SK-N-SH (cell line): ENCODE measurements around the gene TMIGD2. TPM values are rescaled to one million over a fixed set of nuclear protein-coding genes. Genes with fewer than 3 reads are reported as not detected.
A peak's percentile ranks its signal among the peaks of the same experiment; 100 is the strongest.

Source experiments
- CTCF ChIA-PET: fragments of 300-600, 350-600 bp; formaldehyde crosslinking; extraction: SDS; loops from one replicate; lab custom pipeline; 2021; lab: Yijun Ruan, JAX
- POLR2A ChIA-PET: fragments of 350-600 bp; sonication (Branson Sonifier 250); formaldehyde crosslinking; extraction: SDS; loops from one replicate; lab custom pipeline; 2020; ENCODE audit warnings: antibody characterized with exemption, inconsistent platforms; lab: Yijun Ruan, JAX
- DNase-seq: peaks from one replicate; pipeline ENCODE4 v3.0.0; 2012
- H2AFZ ChIP-seq: fragments of 200-600 bp; sonication (generic); 2 replicates; pipeline ENCODE4 v1.8.1; 2016; ENCODE audit warnings: antibody characterized with exemption, mild to moderate bottlenecking, low read depth
- H3F3A ChIP-seq: fragments of 200-600 bp; sonication (generic); replicated peaks from 2 replicates; pipeline ENCODE3; 2016; ENCODE audit warnings: antibody characterized with exemption, mild to moderate bottlenecking; ENCODE audit not compliant: insufficient read depth
- H3K27ac ChIP-seq, 2 experiments: fragments of 200-500 bp in 1 of 2; fragments of 200-600 bp in 1 of 2; sonication (Bioruptor generic) in 1 of 2; sonication (generic), shearing (Covaris generic) in 1 of 2; 2 replicates each; pipeline versions ENCODE4 v1.5.1 to v1.6.1; 2014 to 2016; ENCODE audit warnings: low read depth in 2 of 2, inconsistent platforms in 1 of 2, low read length in 1 of 2, mild to moderate bottlenecking in 1 of 2, mixed read lengths in 1 of 2
- H3K27me3 ChIP-seq: fragments of 200-600 bp; sonication (generic), shearing (Covaris generic); 2 replicates; pipeline ENCODE4 v1.6.1; 2016; ENCODE audit warnings: mixed run types; ENCODE audit not compliant: insufficient read depth
- H3K36me3 ChIP-seq, 2 experiments: fragments of 200-500 bp in 1 of 2; fragments of 200-600 bp in 1 of 2; sonication (Bioruptor generic) in 1 of 2; sonication (generic) in 1 of 2; replicated peaks in 1 of 2; 2 replicates each; pipeline versions ENCODE3 to v1.5.1; 2014 to 2016; ENCODE audit warnings: low read length in 1 of 2, mild to moderate bottlenecking in 1 of 2; ENCODE audit not compliant: insufficient read depth in 2 of 2, control insufficient read depth in 1 of 2
- H3K4me1 ChIP-seq, 2 experiments: fragments of 200-500 bp in 1 of 2; fragments of 200-600 bp in 1 of 2; sonication (Bioruptor generic) in 1 of 2; sonication (generic), shearing (Covaris generic) in 1 of 2; 2 replicates each; pipeline versions ENCODE4 v1.5.1 to v1.6.1; 2014 to 2016; ENCODE audit warnings: low read depth in 1 of 2, low read length in 1 of 2, mixed run types in 1 of 2; ENCODE audit not compliant: insufficient read depth in 2 of 2, control insufficient read depth in 1 of 2
- H3K4me2 ChIP-seq: fragments of 200-600 bp; sonication (generic), shearing (Covaris generic); 2 replicates; pipeline ENCODE4 v1.6.1; 2017; ENCODE audit warnings: mixed run types
- H3K4me3 ChIP-seq, 2 experiments: fragments of 200-500 bp in 1 of 2; fragments of 200-600 bp in 1 of 2; sonication (Bioruptor generic) in 1 of 2; sonication (generic), shearing (Covaris generic) in 1 of 2; 2 replicates each; pipeline versions ENCODE4 v1.5.1 to v1.8.1; 2014 to 2016; ENCODE audit warnings: low read depth in 2 of 2, inconsistent platforms in 1 of 2, low read length in 1 of 2, mild to moderate bottlenecking in 1 of 2, mixed read lengths in 1 of 2, moderate library complexity in 1 of 2
- H3K79me2 ChIP-seq: fragments of 200-600 bp; sonication (generic); 2 replicates; pipeline ENCODE4 v1.8.1; 2017; ENCODE audit warnings: mild to moderate bottlenecking; ENCODE audit not compliant: insufficient read depth
- H3K9ac ChIP-seq: fragments of 200-600 bp; sonication (generic); 2 replicates; pipeline ENCODE4 v1.6.1; 2017; ENCODE audit warnings: mixed run types
- H3K9me2 ChIP-seq: fragments of 200-600 bp; sonication (generic); 2 replicates; pipeline ENCODE4 v1.6.1; 2017; ENCODE audit warnings: mixed run types
- H3K9me3 ChIP-seq: fragments of 200-600 bp; sonication (generic); 2 replicates; pipeline ENCODE4 v1.6.1; 2017; ENCODE audit warnings: mixed run types, mild to moderate bottlenecking, moderate library complexity
- H4K20me1 ChIP-seq: fragments of 200-600 bp; sonication (generic); 2 replicates; pipeline ENCODE4 v1.6.1; 2017; ENCODE audit warnings: mild to moderate bottlenecking, mixed run types; ENCODE audit not compliant: insufficient read depth
- CTCF ChIP-seq: fragments of 200-600 bp; sonication (generic); IDR thresholded peaks from 2 replicates; pipeline ENCODE4 v1.6.1; 2017; ENCODE audit warnings: antibody characterized with exemption, mild to moderate bottlenecking, moderate library complexity
- EZH2phosphoT487 ChIP-seq: fragments of 200-600 bp; sonication (generic); IDR thresholded peaks from 2 replicates; pipeline ENCODE4 v1.6.1; 2017; ENCODE audit warnings: low read depth, mixed run types, mild to moderate bottlenecking, antibody characterized with exemption, moderate library complexity, borderline replicate concordance
- FOXJ3 ChIP-seq: sonication (generic); formaldehyde crosslinking; IDR thresholded peaks from 2 replicates; pipeline ENCODE4 v1.5.1; 2020; ENCODE audit warnings: mild to moderate bottlenecking, missing genetic modification reagents
- FOXM1 ChIP-seq: IDR thresholded peaks from 2 replicates; pipeline ENCODE4 v1.4.0; 2012; ENCODE audit warnings: low read depth, mild to moderate bottlenecking
- GABPA ChIP-seq: IDR thresholded peaks from 2 replicates; pipeline ENCODE4 v1.4.0; 2012; ENCODE audit warnings: low read depth, mild to moderate bottlenecking
- GATA2 ChIP-seq: sonication (generic); formaldehyde crosslinking; IDR thresholded peaks from 2 replicates; pipeline ENCODE4 v1.5.0; 2020; ENCODE audit warnings: mild to moderate bottlenecking, missing genetic modification reagents
- MEF2A ChIP-seq: IDR thresholded peaks from 2 replicates; pipeline ENCODE4 v1.4.0; 2012; ENCODE audit warnings: low read depth, borderline replicate concordance
- MXI1 ChIP-seq: IDR thresholded peaks from 2 replicates; pipeline ENCODE4 v1.6.1; 2012; ENCODE audit warnings: mild to moderate bottlenecking, low read depth, low read length, improper control_type of control experiment
- RCOR1 ChIP-seq: fragments of 150-350 bp; IDR thresholded peaks from 2 replicates; pipeline ENCODE4 v1.6.1; 2017; ENCODE audit warnings: antibody characterized with exemption, low read length
- RXRA ChIP-seq: IDR thresholded peaks from 2 replicates; pipeline ENCODE4 v1.4.0; 2012; ENCODE audit warnings: low read depth, mild to moderate bottlenecking, borderline replicate concordance
- TEAD4 ChIP-seq: IDR thresholded peaks from 2 replicates; pipeline ENCODE4 v1.4.0; 2012; ENCODE audit warnings: mild to moderate bottlenecking, borderline replicate concordance; ENCODE audit not compliant: insufficient read depth
- USF1 ChIP-seq: IDR thresholded peaks from 2 replicates; pipeline ENCODE4 v1.4.0; 2012; ENCODE audit warnings: low read depth, borderline replicate concordance
- YY1 ChIP-seq: IDR thresholded peaks from 2 replicates; pipeline ENCODE4 v1.4.0; 2012; ENCODE audit warnings: low read depth, mild to moderate bottlenecking
- ZBTB33 ChIP-seq: IDR thresholded peaks from 2 replicates; pipeline ENCODE4 v1.4.0; 2012; ENCODE audit warnings: low read depth, borderline replicate concordance
- WGBS: methylation state at CpG from one replicate; pipeline ENCODE4 v1.1.6; 2017; ENCODE audit warnings: low lambda C conversion rate; 5-methylcytosine and 5-hydroxymethylcytosine counted together
- polyA plus RNA-seq, 3 experiments: library from polyadenylated mRNA; depleted of rRNA; stranded (reverse); fragments of >200 nt; gene quantifications; 2 replicates each; pipeline ENCODE4 v1.2.3, GENCODE V29; 2012
- TF ChIP-seq, protein P1 (sequence below): fragments of 150-350 bp; IDR thresholded peaks from 2 replicates; pipeline ENCODE4 v1.6.1; 2016; ENCODE audit warnings: mild to moderate bottlenecking, low read depth, low read length
- TF ChIP-seq, protein P2 (sequence below): IDR thresholded peaks from 2 replicates; pipeline ENCODE4 v1.6.1; 2012; ENCODE audit warnings: mild to moderate bottlenecking, low read depth, low read length, moderate library complexity
- TF ChIP-seq, protein P3 (sequence below): fragments of 150-350 bp; IDR thresholded peaks from 2 replicates; pipeline ENCODE4 v1.6.1; 2017; ENCODE audit warnings: antibody characterized with exemption, low read length, low read depth, borderline replicate concordance

Gene TMIGD2
- polyA plus RNA-seq, 1 of the 3 experiments (the other 2 are of a cell fraction) = not detected

DNA sequence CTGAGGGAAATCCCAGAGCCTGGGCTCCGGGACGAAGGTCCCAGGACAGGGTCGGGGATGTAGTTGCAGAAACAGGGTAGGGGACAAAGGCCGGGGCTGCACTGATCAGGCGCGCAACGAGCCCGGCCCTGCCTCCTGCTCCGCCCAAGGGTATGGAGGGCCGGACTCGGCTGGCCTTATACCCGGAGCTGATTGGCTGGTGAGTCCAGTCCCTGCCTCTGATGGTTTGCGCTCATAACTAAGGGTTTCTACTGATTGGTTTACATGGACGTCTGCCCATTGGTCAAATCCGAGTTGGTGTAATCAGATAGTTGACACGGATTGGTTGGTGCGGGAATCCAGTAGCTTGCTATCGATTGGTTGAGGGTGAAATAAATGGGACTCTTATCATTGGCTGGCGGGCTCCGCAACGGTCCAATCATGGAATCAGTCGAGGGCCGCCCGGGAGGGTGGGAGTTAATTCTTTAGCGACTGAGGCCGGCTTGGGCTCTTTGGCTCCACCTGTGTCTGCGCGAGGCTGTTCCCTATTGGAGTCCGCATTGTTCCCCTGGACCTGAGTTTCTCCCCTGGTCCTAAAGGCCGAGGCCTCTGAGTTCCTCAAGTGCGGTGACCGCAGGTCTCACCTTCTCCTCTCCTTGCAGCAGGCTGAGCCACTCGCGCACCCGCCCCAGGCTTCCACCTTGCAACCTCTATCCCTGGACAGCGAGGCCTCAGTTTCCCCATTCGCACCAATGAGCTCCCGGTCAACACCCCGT, 40.6 kb upstream of the TMIGD2 start (continued):
- TF ChIP-seq, protein P1, sequence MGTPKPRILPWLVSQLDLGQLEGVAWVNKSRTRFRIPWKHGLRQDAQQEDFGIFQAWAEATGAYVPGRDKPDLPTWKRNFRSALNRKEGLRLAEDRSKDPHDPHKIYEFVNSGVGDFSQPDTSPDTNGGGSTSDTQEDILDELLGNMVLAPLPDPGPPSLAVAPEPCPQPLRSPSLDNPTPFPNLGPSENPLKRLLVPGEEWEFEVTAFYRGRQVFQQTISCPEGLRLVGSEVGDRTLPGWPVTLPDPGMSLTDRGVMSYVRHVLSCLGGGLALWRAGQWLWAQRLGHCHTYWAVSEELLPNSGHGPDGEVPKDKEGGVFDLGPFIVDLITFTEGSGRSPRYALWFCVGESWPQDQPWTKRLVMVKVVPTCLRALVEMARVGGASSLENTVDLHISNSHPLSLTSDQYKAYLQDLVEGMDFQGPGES = peak; percentile 100
- TF ChIP-seq GATA2 = no peak
- TF ChIP-seq RCOR1 = no peak
- TF ChIP-seq FOXJ3 (CRISPR knock-in tag) = no peak
- TF ChIP-seq, protein P2, sequence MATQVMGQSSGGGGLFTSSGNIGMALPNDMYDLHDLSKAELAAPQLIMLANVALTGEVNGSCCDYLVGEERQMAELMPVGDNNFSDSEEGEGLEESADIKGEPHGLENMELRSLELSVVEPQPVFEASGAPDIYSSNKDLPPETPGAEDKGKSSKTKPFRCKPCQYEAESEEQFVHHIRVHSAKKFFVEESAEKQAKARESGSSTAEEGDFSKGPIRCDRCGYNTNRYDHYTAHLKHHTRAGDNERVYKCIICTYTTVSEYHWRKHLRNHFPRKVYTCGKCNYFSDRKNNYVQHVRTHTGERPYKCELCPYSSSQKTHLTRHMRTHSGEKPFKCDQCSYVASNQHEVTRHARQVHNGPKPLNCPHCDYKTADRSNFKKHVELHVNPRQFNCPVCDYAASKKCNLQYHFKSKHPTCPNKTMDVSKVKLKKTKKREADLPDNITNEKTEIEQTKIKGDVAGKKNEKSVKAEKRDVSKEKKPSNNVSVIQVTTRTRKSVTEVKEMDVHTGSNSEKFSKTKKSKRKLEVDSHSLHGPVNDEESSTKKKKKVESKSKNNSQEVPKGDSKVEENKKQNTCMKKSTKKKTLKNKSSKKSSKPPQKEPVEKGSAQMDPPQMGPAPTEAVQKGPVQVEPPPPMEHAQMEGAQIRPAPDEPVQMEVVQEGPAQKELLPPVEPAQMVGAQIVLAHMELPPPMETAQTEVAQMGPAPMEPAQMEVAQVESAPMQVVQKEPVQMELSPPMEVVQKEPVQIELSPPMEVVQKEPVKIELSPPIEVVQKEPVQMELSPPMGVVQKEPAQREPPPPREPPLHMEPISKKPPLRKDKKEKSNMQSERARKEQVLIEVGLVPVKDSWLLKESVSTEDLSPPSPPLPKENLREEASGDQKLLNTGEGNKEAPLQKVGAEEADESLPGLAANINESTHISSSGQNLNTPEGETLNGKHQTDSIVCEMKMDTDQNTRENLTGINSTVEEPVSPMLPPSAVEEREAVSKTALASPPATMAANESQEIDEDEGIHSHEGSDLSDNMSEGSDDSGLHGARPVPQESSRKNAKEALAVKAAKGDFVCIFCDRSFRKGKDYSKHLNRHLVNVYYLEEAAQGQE = no peak
- TF ChIP-seq EZH2phosphoT487 = no peak

- H3K9me2 ChIP-seq = no peaks in the 10 kb centered on the region
- H3K79me2 ChIP-seq = 0 out of 2 replicates have a peak, but pooled peaks cover 5% of the 10 kb centered on the region
- 5% methylated on average over 10 of the region's 10 CpGs for WGBS
- H3K4me2 ChIP-seq = peak overlapping the region; percentile 84
- H4K20me1 ChIP-seq = no peaks in the 10 kb centered on the region
- H3K4me3 ChIP-seq = peak overlapping the region; percentile 61 to 63
- ChIA-PET POLR2A (interaction anchor here (0.8 to 3.6 kb wide), 17 partner anchors 9 to 107 kb away, joined by 3 to 32 read pairs (median 5); partner anchors contain the start of genes FSD1, SH3GL1, SHD and YJU2), CTCF (interaction anchor here (1.0 to 4.7 kb wide), 10 partner anchors 11 to 110 kb away, joined by 3 to 50 read pairs (median 4); partner anchors contain the start of gene SH3GL1)
- peaks cover 0 to 2% of the 10 kb centered on the region in 2 experiments for H3K36me3 ChIP-seq
- no peak for DNase-seq
- H3K27ac ChIP-seq = peak overlapping the region; percentile 69 to 91
- H3K9me3 ChIP-seq = no peaks in the 10 kb centered on the region
- no peaks in the 10 kb centered on the region for H3K27me3 ChIP-seq
- H2AFZ ChIP-seq = peak overlapping the region; percentile 77
- H3F3A ChIP-seq = no peaks in the 10 kb centered on the region
- peak overlapping the region; percentile 78 for H3K9ac ChIP-seq
- peaks cover 0 to 11% of the 10 kb centered on the region in 2 experiments; a peak in 1 of 4 replicates for H3K4me1 ChIP-seq
- TF ChIP-seq MEF2A (no peak), MXI1 (no peak), ZBTB33 (no peak), CTCF (no peak), EZH2phosphoT487 (no peak), TEAD4 (no peak), FOXM1 (no peak), USF1 (no peak), GABPA (no peak), RCOR1 (no peak), RXRA (no peak), YY1 (no peak)
- TF ChIP-seq, protein P1 = no peak
- TF ChIP-seq, protein P3, sequence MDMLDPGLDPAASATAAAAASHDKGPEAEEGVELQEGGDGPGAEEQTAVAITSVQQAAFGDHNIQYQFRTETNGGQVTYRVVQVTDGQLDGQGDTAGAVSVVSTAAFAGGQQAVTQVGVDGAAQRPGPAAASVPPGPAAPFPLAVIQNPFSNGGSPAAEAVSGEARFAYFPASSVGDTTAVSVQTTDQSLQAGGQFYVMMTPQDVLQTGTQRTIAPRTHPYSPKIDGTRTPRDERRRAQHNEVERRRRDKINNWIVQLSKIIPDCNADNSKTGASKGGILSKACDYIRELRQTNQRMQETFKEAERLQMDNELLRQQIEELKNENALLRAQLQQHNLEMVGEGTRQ = no peak
Measured at GRCh38 chr19:4342314-4342614, 40.1 kb upstream of the TMIGD2 start.
